GM12878 (cell line): ENCODE results near the gene KIAA1217. TPM values are rescaled to one million over a fixed set of nuclear protein-coding genes. Genes with fewer than 3 reads are reported as not detected.

Source experiments
- ATAC-seq: fragments of 200-7000 bp; cut with Tn5 transposase; 3 replicates; pipeline ENCODE4 v1.9.1; 2020; ENCODE audit warnings: mild to moderate bottlenecking, moderate library complexity
- BruUV-seq: library from RNA; stranded (reverse); fragments of 400-500 nt; replicated peaks from 2 replicates; lab custom pipeline; 2021; lab: Mats Ljungman, UMichigan
- CTCF ChIA-PET: fragments of 300-600 bp; sonication (Branson Sonifier 250); formaldehyde crosslinking; extraction: SDS; loops from one replicate; lab custom pipeline; 2021; ENCODE audit warnings: inconsistent platforms; lab: Yijun Ruan, JAX
- POLR2A ChIA-PET: fragments of 350-600 bp; formaldehyde crosslinking; extraction: SDS; loops from one replicate; lab custom pipeline; 2021; ENCODE audit warnings: inconsistent platforms; lab: Charles Lee
- RAD21 ChIA-PET: fragments of 300-600 bp; sonication (Branson Sonifier 250); formaldehyde crosslinking; loops from one replicate; lab custom pipeline; 2023; ENCODE audit warnings: antibody characterized with exemption; ENCODE audit not compliant: unreplicated experiment; lab: Charles Lee
- SMC1A ChIA-PET: fragments of 300-600 bp; sonication (Branson Sonifier 250); formaldehyde crosslinking; loops from one replicate; lab custom pipeline; 2023; ENCODE audit not compliant: unreplicated experiment, uncharacterized antibody; lab: Charles Lee
- DNase-seq: peaks from one replicate; pipeline ENCODE4 v3.0.0-alpha.2; 2011; ENCODE audit warnings: low read depth, low spot score
- FAIRE-seq: peaks from 3 replicates; lab custom pipeline; 2011; peaks lifted over from hg19 to GRCh38; lab: Jason Lieb, UNC
- H2AFZ ChIP-seq: 2 replicates; pipeline ENCODE4 v1.6.0; 2011; ENCODE audit warnings: low read depth, low read length, control low read depth; ENCODE audit not compliant: control insufficient read depth
- H3K27ac ChIP-seq: 2 replicates; pipeline ENCODE4 v1.5.1; 2011; ENCODE audit warnings: control low read depth; ENCODE audit not compliant: control insufficient read depth, insufficient read depth
- H3K27me3 ChIP-seq, 2 experiments: replicated peaks in 1 of 2; 2 replicates each; pipeline versions ENCODE4 v1.6.0 to v1.6.1; 2011; ENCODE audit warnings: low read length in 1 of 2; ENCODE audit not compliant: control insufficient read depth in 2 of 2, insufficient read depth in 2 of 2
- H3K36me3 ChIP-seq, 2 experiments: 2 replicates each; pipeline ENCODE4 v1.5.1; 2011; ENCODE audit warnings: low read length in 1 of 2; ENCODE audit not compliant: control insufficient read depth in 2 of 2, insufficient read depth in 2 of 2
- H3K4me1 ChIP-seq: 2 replicates; pipeline ENCODE4 v1.6.1; 2011; ENCODE audit warnings: mild to moderate bottlenecking, low read length, moderate library complexity, mixed read lengths; ENCODE audit not compliant: control insufficient read depth, insufficient read depth
- H3K4me2 ChIP-seq: 2 replicates; pipeline ENCODE4 v1.6.0; 2011; ENCODE audit warnings: control low read depth; ENCODE audit not compliant: control insufficient read depth, insufficient read depth
- H3K4me3 ChIP-seq: fragments of 200-600 bp; sonication (generic); 2 replicates; pipeline ENCODE4 v1.5.1; 2016
- H3K79me2 ChIP-seq: 2 replicates; pipeline ENCODE4 v1.6.0; 2011; ENCODE audit warnings: low read length; ENCODE audit not compliant: control insufficient read depth, insufficient read depth
- H3K9ac ChIP-seq: 2 replicates; pipeline ENCODE4 v1.8.0; 2011; ENCODE audit warnings: low read length, control low read depth, mixed read lengths; ENCODE audit not compliant: control insufficient read depth, insufficient read depth
- H3K9me3 ChIP-seq: replicated peaks from 3 replicates; pipeline ENCODE4 v1.5.1; 2011; ENCODE audit warnings: mild to moderate bottlenecking, low read length; ENCODE audit not compliant: control insufficient read depth, insufficient read depth
- H4K20me1 ChIP-seq: 2 replicates; pipeline ENCODE4 v1.6.0; 2011; ENCODE audit not compliant: control insufficient read depth, insufficient read depth
- BACH1 ChIP-seq: fragments of 450-650 bp; IDR thresholded peaks from 2 replicates; pipeline ENCODE4 v1.6.1; 2017; ENCODE audit warnings: mild to moderate bottlenecking, borderline replicate concordance
- BCL11A ChIP-seq: IDR thresholded peaks from 2 replicates; pipeline ENCODE4 v1.6.1; 2011; ENCODE audit warnings: low read depth, low read length
- BMI1 ChIP-seq: fragments of 450-650 bp; IDR thresholded peaks from 2 replicates; pipeline ENCODE4 v1.6.1; 2016; ENCODE audit warnings: mild to moderate bottlenecking, moderate library complexity, borderline replicate concordance
- IKZF1 ChIP-seq: fragments of 450-650 bp; conservative IDR thresholded peaks from 2 replicates; pipeline ENCODE4 v1.6.1; 2017; ENCODE audit warnings: antibody characterized with exemption, mild to moderate bottlenecking
- MYC ChIP-seq: IDR thresholded peaks from 2 replicates; pipeline ENCODE4 v1.6.1; 2011; ENCODE audit warnings: mild to moderate bottlenecking, low read length, moderate library complexity, inconsistent platforms; ENCODE audit not compliant: insufficient read depth, insufficient replicate concordance, insufficient read length, severe bottlenecking
- PAX5 ChIP-seq: IDR thresholded peaks from 2 replicates; pipeline ENCODE4 v1.6.1; 2011; ENCODE audit warnings: low read depth, low read length, borderline replicate concordance
- RFX5 ChIP-seq: IDR thresholded peaks from 2 replicates; pipeline ENCODE4 v1.6.1; 2011; ENCODE audit warnings: low read depth, low read length, improper control_type of control experiment
- SIX5 ChIP-seq: IDR thresholded peaks from 2 replicates; pipeline ENCODE4 v1.6.1; 2011; ENCODE audit warnings: mild to moderate bottlenecking, low read depth, low read length, moderate library complexity; ENCODE audit not compliant: severe bottlenecking
- SMAD5 ChIP-seq: IDR thresholded peaks from 2 replicates; pipeline ENCODE4 v1.6.1; 2016; ENCODE audit warnings: antibody characterized with exemption, low read depth
- SREBF1 ChIP-seq: IDR thresholded peaks from 2 replicates; pipeline ENCODE4 v1.6.1; 2012; ENCODE audit warnings: mild to moderate bottlenecking, low read length
- SRF ChIP-seq, 2 experiments: IDR thresholded peaks; 2 replicates each; pipeline ENCODE4 v1.6.1; 2011; ENCODE audit warnings: low read depth in 2 of 2, low read length in 2 of 2, mild to moderate bottlenecking in 1 of 2, moderate library complexity in 1 of 2
- TAF1 ChIP-seq: IDR thresholded peaks from 2 replicates; pipeline ENCODE4 v1.6.1; 2011; ENCODE audit warnings: mild to moderate bottlenecking, low read depth, low read length, borderline replicate concordance
- YBX1 ChIP-seq: fragments of 450-650 bp; IDR thresholded peaks from 2 replicates; pipeline ENCODE4 v1.6.1; 2016; ENCODE audit warnings: antibody characterized with exemption
- ZNF207 ChIP-seq: fragments of 450-650 bp; IDR thresholded peaks from 2 replicates; pipeline ENCODE4 v1.6.1; 2014; ENCODE audit warnings: antibody characterized with exemption, mild to moderate bottlenecking, borderline replicate concordance
- ZNF592 ChIP-seq: fragments of 450-650 bp; IDR thresholded peaks from 2 replicates; pipeline ENCODE4 v1.6.1; 2017; ENCODE audit warnings: mild to moderate bottlenecking, moderate library complexity
- ZNF622 ChIP-seq: fragments of 450-650 bp; IDR thresholded peaks from 2 replicates; pipeline ENCODE4 v1.6.1; 2017; ENCODE audit warnings: mild to moderate bottlenecking, inconsistent platforms
- WGBS: methylation state at CpG from one replicate; pipeline ENCODE4 v1.1.6; 2016; ENCODE audit warnings: low lambda C conversion rate; ENCODE audit not compliant: insufficient replicate concordance, insufficient coverage; ENCODE audit errors: missing lambda C conversion rate; 5-methylcytosine and 5-hydroxymethylcytosine counted together
- in situ Hi-C: fragments of 300-500 bp; cut with MboI; formaldehyde crosslinking; loops from 9 replicates; pipeline ENCODE4 v1.14.3; 2018; ENCODE audit warnings: mixed read lengths
- intact Hi-C: fragments of 100-400 bp; cut with micrococcal nuclease; formaldehyde crosslinking; loops from one replicate; pipeline ENCODE4 v1.14.2; 2022; ENCODE audit not compliant: unreplicated experiment
- polyA plus RNA-seq, 11 experiments: library from polyadenylated mRNA; depleted of rRNA in 4 of 11; unstranded in 6 of 11; stranded (reverse) in 5 of 11; fragments of >200 nt; fragmentation: Nextera tagmentation in 4 of 11; fragmentation: Illumina TruSeq in 1 of 11; extraction: Ambion mirVana in 4 of 11; extraction: Trizol in 1 of 11; gene quantifications; 1 replicate in 1 of 11; 2 replicates in 10 of 11; pipeline versions ENCODE4 v1.2.1 to v1.2.3, GENCODE V29; 2011 to 2016; ENCODE audit warnings: inconsistent platforms in 2 of 11, missing spikeins in 2 of 11, low read depth in 1 of 11
- total RNA-seq, 4 experiments: library from RNA; depleted of rRNA in 3 of 4; stranded (reverse); fragments of >200 nt in 3 of 4; fragmentation: Illumina TruSeq in 1 of 4; extraction: Trizol in 1 of 4; gene quantifications; 2 replicates each; pipeline versions ENCODE4 v1.2.1 to v1.2.3, GENCODE V29; 2013 to 2021

Gene KIAA1217
- total and polyA plus RNA-seq, 10 of the 15 experiments (the other 5 are each of a cell fraction or from before 2014, with no cell fraction given): 0.57 to 3.8 (median 2.1) TPM

- ATAC-seq: no peak
- TF ChIP-seq YBX1 (no peak), SREBF1 (no peak), ZNF207 (no peak), IKZF1 (no peak)
- no peaks in the 10 kb centered on the region for H4K20me1 ChIP-seq
- 37% methylated on average over 4 of the region's 4 CpGs for WGBS
- no peaks in the 10 kb centered on the region for H3K36me3 ChIP-seq
- H3K4me2 ChIP-seq: no peak overlapping the region
- RAD21 ChIA-PET: interaction anchor here (1.0 kb wide), 1 partner anchor 71 kb away, joined by 3 read pairs; no protein-coding TSS in a partner anchor
- H3K9me3 ChIP-seq: no peaks in the 10 kb centered on the region; the same call in 2 of the 3 replicates
- CTCF ChIA-PET: interaction anchor here (1.6 kb wide), 1 partner anchor 29 kb away, joined by 3 read pairs; no protein-coding TSS in a partner anchor
- no peak for DNase-seq
- in situ Hi-C loops: no loop called here
- FAIRE-seq: no peak
- no TSS peak for BruUV-seq
- H3K9ac ChIP-seq: no peak overlapping the region
- no peak overlapping the region for H3K4me3 ChIP-seq
- H3K27ac ChIP-seq: no peak overlapping the region
- no peaks in the 10 kb centered on the region for H3K79me2 ChIP-seq
- peaks cover 4% of the 10 kb centered on the region; the same call in 1 of the 2 replicates for H3K4me1 ChIP-seq
- H2AFZ ChIP-seq: no peak overlapping the region
- POLR2A ChIA-PET: interaction anchor here (0.6 kb wide), 1 partner anchor 243 kb away, joined by 7 read pairs; no protein-coding TSS in a partner anchor
- SMC1A ChIA-PET: interaction anchor here (0.7 kb wide), 1 partner anchor 8 kb away, joined by 5 read pairs; no protein-coding TSS in a partner anchor
- H3K27me3 ChIP-seq: no peaks in the 10 kb centered on the region
- intact Hi-C loops: no loop called here
These were observed 245.0 kb downstream of the KIAA1217 start for GRCh38 chr10:24453973-24454372.

- intact Hi-C loops: no loop called here
- no TSS peak for BruUV-seq
- Histone ChIP-seq H3K9ac (no peak overlapping the region), H3K27ac (no peak overlapping the region), H3K4me2 (no peak overlapping the region), H2AFZ (no peak overlapping the region), H3K79me2 (no peaks in the 10 kb centered on the region), H3K36me3 (no peaks in the 10 kb centered on the region), H3K4me1 (no peaks in the 10 kb centered on the region), H3K27me3 (no peaks in the 10 kb centered on the region), H3K9me3 (no peaks in the 10 kb centered on the region; the same call in 2 of the 3 replicates), H3K4me3 (no peak overlapping the region), H4K20me1 (no peaks in the 10 kb centered on the region)
- POLR2A ChIA-PET: no interaction called here
- 63% methylated on average over 4 of the region's 4 CpGs for WGBS
- SMC1A ChIA-PET: interaction anchor here (1.5 to 2.5 kb wide), 2 partner anchors 23 to 28 kb away, joined by 3 to 6 read pairs; no protein-coding TSS in a partner anchor
- CTCF ChIA-PET: no interaction called here
- DNase-seq (no peak), FAIRE-seq (no peak), ATAC-seq (no peak)
- RAD21 ChIA-PET: no interaction called here
- in situ Hi-C loops: no loop called here
- TF ChIP-seq BACH1: no peak
- no peak for TF ChIP-seq ZNF622
- no peak for TF ChIP-seq PAX5
- TF ChIP-seq IKZF1: no peak
- TF ChIP-seq MYC: no peak
- no peak for TF ChIP-seq BMI1
- no peak for TF ChIP-seq BCL11A
- no peak for TF ChIP-seq RFX5
- TF ChIP-seq TAF1: no peak
- no peak for TF ChIP-seq SMAD5
- TF ChIP-seq ZNF592: no peak
- TF ChIP-seq SRF (IDR thresholded peaks at IDR 0.05; ENCODE audit: low read depth in 2 of 2, low read length in 2 of 2): no peak
- no peak for TF ChIP-seq SIX5
These were observed 246.5 kb downstream of the KIAA1217 start for GRCh38 chr10:24455447-24455846.
